Stimulated activated CD4-positive, alpha-beta T cell treated with anti-CD3 and anti-CD28 coated beads, Interleukin-1b, Interleukin-23, amount 100 ng/mL, for 1 hour (primary cell): ENCODE measurements around the gene CERS3.
"Not testable (repeated sequence)": the region's sequence is repeated elsewhere in the genome, so short reads cannot be mapped to it uniquely, and the experiment has no call there.

Source experiments
- DNase-seq, 2 donors: peaks; one replicate each; pipeline ENCODE4 v3.0.0-alpha.2; 2020; ENCODE audit warnings: low read depth in 2 of 2

Gene CERS3

GRCh38 chr15:100464888-100465287, 63.9 kb downstream of the CERS3 start:
- DNase-seq: no peak

- DNase-seq: no peak
Observed at GRCh38 chr15:100464256-100464655, 64.5 kb downstream of the CERS3 start.

GRCh38 chr15:100463515-100463914, 65.2 kb downstream of the CERS3 start:
- DNase-seq: no peak

- DNase-seq: no peak
Observed at GRCh38 chr15:100461049-100461448, 67.7 kb downstream of the CERS3 start.

- DNase-seq: no peak
Observed at GRCh38 chr15:100457201-100457600, 71.5 kb downstream of the CERS3 start.

- DNase-seq: no peak
Observed at GRCh38 chr15:100454148-100454547, 74.6 kb downstream of the CERS3 start.

GRCh38 chr15:100448481-100448880, 80.3 kb downstream of the CERS3 start:
- no peak for DNase-seq

- not testable (repeated sequence) for DNase-seq
Observed at GRCh38 chr15:100441063-100441462, 87.7 kb downstream of the CERS3 start.

- no peak for DNase-seq
Observed at GRCh38 chr15:100439514-100439913, 89.2 kb downstream of the CERS3 start.

- peak in 1 of 2 donors; percentile 2 for DNase-seq
Observed at GRCh38 chr15:100438570-100438969, 90.2 kb downstream of the CERS3 start.

- DNase-seq: no peak
Observed at GRCh38 chr15:100437261-100437660, 91.5 kb downstream of the CERS3 start.

- DNase-seq: no peak
Observed at GRCh38 chr15:100434561-100434960, 94.2 kb downstream of the CERS3 start.

- DNase-seq: no peak
Observed at GRCh38 chr15:100434038-100434437, 94.7 kb downstream of the CERS3 start.

- DNase-seq: no peak
Observed at GRCh38 chr15:100433304-100433703, 95.4 kb downstream of the CERS3 start.

- no peak for DNase-seq
Observed at GRCh38 chr15:100430411-100430810, 98.3 kb downstream of the CERS3 start.

GRCh38 chr15:100429116-100429728, 99.5 kb downstream of the CERS3 start:
- DNase-seq: no peak

GRCh38 chr15:100426937-100427336, 101.8 kb downstream of the CERS3 start:
- DNase-seq: no peak

- DNase-seq: no peak
Observed at GRCh38 chr15:100405179-100405578, 123.6 kb downstream of the CERS3 start.

GRCh38 chr15:100400996-100401395, 127.8 kb downstream of the CERS3 start:
- no peak for DNase-seq

- DNase-seq: no peak
Observed at GRCh38 chr15:100394736-100395440, 133.9 kb downstream of the CERS3 start.

GRCh38 chr15:100393008-100393407, 135.7 kb downstream of the CERS3 start:
- no peak for DNase-seq

- no peak for DNase-seq
Observed at GRCh38 chr15:100385300-100386050, 143.3 kb downstream of the CERS3 start.

GRCh38 chr15:100384108-100384410, 144.7 kb downstream of the CERS3 start:
- no peak for DNase-seq
